Stimulated activated CD8-positive, alpha-beta memory T cell treated with anti-CD3 and anti-CD28 coated beads, Interleukin-4, amount 100 ng/mL, for 1 hour (primary cell): ENCODE measurements around the gene HPCAL1.
"Not testable (repeated sequence)": the region's sequence is repeated elsewhere in the genome, so short reads cannot be mapped to it uniquely, and the experiment has no call there.

Experiments
- DNase-seq, 2 donors: peaks; one replicate each; pipeline ENCODE4 v3.0.0-alpha.2; 2020; ENCODE audit warnings: low read depth in 2 of 2, low spot score in 1 of 2

HPCAL1 gene

GRCh38 chr2:10437806-10438205 is 135.1 kb downstream of the HPCAL1 start:
- DNase-seq, result no peak

- DNase-seq, result no peak
Observed at GRCh38 chr2:10438688-10439087, 136.0 kb downstream of the HPCAL1 start.

- DNase-seq, result no peak
Observed at GRCh38 chr2:10439185-10439879, 136.6 kb downstream of the HPCAL1 start.

GRCh38 chr2:10439971-10440370 is 137.3 kb downstream of the HPCAL1 start:
- no peak for DNase-seq

GRCh38 chr2:10440736-10441135 is 138.0 kb downstream of the HPCAL1 start:
- DNase-seq, result no peak

- no peak for DNase-seq
Observed at GRCh38 chr2:10441948-10442347, 139.2 kb downstream of the HPCAL1 start.

GRCh38 chr2:10442469-10443126 is 139.9 kb downstream of the HPCAL1 start:
- not testable (repeated sequence) for DNase-seq

- no peak for DNase-seq
Observed at GRCh38 chr2:10444463-10444862, 141.8 kb downstream of the HPCAL1 start.

GRCh38 chr2:10446631-10447030 is 143.9 kb downstream of the HPCAL1 start:
- no peak for DNase-seq

- no peak for DNase-seq
Observed at GRCh38 chr2:10447300-10447894, 144.7 kb downstream of the HPCAL1 start.

- peak; percentile 97 to 98 for DNase-seq
Observed at GRCh38 chr2:10447895-10448575, 145.3 kb downstream of the HPCAL1 start, which contains the start of gene ODC1. Gene ODC1, minus strand, starts transcription at chr2:10448327. Its CDS starts 3,295 bp downstream, at chr2:10445032.

- peak; percentile 86 to 87 for DNase-seq
Observed at GRCh38 chr2:10448576-10449485, 146.1 kb downstream of the HPCAL1 start.

- no peak for DNase-seq
Observed at GRCh38 chr2:10449486-10449831, 146.8 kb downstream of the HPCAL1 start.

- DNase-seq, result no peak
Observed at GRCh38 chr2:10449838-10450691, 147.4 kb downstream of the HPCAL1 start.

- DNase-seq, result no peak
Observed at GRCh38 chr2:10451819-10452218, 149.1 kb downstream of the HPCAL1 start.

GRCh38 chr2:10452312-10452711 is 149.6 kb downstream of the HPCAL1 start:
- DNase-seq, result no peak

- no peak for DNase-seq
Observed at GRCh38 chr2:10452956-10453904, 150.5 kb downstream of the HPCAL1 start.

GRCh38 chr2:10453905-10454298 is 151.2 kb downstream of the HPCAL1 start:
- no peak for DNase-seq

GRCh38 chr2:10454505-10454904 is 151.8 kb downstream of the HPCAL1 start:
- no peak for DNase-seq
